NCI-H345 (cell line): ENCODE results near the gene CDKN3.
"Not testable (repeated sequence)": the region's sequence is repeated elsewhere in the genome, so short reads cannot be mapped to it uniquely, and the experiment has no call there.

Experiments
- DNase-seq: peaks from one replicate; lab custom pipeline; 2025; lab: John Stamatoyannopoulos, UW

Gene CDKN3

DNA sequence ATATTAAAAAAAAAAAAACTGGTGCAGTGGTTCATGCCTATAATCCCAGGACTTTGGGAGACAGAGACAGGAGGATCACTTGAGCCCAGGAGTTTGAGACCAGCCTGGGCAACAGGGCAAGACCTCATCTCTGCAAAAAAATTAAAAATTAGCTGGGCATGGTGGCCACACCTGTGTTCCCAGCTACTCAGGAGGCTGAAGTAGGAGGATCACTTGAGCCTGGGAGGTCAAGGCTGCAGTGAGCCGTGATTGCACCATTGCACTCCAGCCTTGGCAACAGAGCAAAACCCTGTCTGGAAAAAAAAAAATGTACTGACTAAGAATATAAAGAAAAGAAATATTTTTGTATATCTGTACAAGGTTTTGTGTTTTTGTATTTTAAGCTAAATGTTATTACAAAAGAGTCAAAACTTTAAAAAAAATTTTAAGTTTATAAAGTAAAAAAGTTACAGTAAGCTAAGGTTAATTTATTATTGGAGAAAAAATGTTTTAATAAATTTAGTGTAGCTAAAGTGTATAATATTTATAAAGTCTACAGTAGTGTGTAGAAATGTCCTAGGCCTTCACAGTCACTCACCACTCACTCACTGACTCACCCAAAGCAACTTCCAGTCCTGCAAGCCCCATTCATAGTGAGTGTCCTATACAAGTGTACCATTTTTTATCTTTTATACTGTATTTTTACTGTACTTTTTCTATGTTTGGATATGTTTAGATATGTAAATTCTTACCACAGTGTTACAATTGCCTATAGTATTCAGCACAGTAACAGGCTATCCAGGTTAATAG is 60.2 kb downstream of the CDKN3 start:
- DNase-seq: not testable (repeated sequence)

DNA sequence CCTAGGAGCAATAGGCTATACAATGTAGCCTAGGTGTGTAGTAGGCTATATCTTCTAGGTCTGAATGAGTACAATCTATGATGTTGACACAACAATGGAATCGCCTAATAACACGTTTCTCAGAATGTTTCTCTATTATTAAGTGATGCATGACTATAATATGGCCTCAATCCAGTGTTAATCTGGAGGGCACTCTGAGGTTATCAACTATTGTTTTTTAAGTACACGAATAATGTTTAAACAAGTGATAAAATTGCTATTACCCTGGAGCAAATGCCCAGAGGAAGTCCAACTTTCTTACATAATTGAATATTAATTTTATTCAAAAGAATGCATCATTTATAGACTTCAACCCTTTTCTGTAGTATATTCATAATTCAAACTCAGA is 60.8 kb downstream of the CDKN3 start:
- DNase-seq: no peak

DNA sequence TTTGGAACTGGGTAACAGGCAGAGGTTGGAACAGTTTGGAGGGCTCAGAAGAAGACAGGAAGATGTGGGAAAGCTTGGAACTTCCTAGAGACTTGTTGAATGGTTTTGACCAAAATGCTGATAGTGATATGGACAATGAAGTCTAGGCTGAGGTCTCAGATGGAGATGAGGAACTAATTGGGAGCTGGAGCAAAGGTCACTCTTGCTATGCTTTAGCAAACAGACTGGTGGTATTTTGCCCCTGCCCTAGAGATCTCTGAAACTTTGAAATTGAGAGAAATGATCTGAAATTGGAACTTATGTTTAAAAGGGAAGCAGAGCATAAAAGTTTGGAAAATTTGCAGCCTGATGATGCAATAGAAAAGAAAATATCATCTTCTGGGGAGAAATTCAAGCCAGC is 61.7 kb downstream of the CDKN3 start:
- DNase-seq: not testable (repeated sequence)

DNA sequence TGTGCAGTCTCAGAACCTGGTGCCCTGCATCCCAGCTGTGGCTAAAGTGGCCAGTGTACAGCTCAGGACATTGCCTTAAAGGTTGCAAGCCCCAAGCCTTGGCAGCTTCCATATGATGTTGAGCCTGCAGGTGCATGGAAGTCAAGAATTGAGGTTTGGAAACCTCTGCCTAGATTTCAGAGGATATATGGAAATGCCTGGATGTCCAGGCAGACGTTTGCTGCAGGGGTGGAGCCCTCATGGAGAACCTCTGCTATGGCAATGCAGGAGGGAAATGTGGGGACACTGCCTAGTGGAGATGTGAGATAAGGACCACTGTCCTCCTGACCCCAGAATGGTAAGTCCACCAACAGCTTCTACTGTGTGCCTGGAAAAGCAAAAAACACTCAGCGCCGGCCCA is 62.3 kb downstream of the CDKN3 start:
- no peak for DNase-seq

DNA sequence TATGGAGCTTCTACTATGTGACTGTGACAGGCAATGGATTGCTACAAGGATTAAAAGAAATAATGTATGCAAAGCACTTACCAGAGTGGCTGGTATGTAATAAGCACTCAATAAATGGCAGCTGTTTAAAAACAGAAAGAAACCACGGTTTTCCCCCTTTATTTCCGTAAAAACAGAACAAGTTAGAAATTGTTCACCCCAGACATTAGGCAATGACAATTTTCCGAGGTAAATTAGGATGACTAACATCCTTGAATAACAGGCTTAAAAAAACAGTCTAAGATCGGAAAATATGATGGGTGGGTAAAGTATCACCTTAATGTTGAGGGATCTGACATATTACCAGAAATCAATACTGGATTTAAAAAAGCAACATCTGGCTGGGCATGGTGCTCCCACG is 65.2 kb downstream of the CDKN3 start:
- no peak for DNase-seq

DNA sequence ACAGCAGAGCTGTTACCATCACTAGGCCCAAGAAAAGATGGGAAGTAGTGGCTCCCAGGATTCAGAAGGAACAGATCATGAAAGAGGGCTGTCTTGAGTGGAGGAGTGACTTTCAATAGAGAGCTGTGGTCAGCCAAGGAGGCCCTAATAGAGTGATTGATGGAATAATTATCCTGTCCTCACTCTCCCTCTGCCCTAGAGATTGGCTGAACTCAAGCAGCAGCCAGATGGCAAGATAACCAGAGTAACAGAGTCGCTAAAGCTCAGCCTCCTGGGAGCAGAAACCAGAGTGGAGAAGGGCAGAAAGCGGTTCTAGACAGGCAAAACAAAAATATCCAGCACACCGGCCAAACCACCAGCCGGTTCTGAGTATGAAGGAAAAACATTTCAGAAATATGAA is 68.8 kb downstream of the CDKN3 start:
- no peak for DNase-seq

DNA sequence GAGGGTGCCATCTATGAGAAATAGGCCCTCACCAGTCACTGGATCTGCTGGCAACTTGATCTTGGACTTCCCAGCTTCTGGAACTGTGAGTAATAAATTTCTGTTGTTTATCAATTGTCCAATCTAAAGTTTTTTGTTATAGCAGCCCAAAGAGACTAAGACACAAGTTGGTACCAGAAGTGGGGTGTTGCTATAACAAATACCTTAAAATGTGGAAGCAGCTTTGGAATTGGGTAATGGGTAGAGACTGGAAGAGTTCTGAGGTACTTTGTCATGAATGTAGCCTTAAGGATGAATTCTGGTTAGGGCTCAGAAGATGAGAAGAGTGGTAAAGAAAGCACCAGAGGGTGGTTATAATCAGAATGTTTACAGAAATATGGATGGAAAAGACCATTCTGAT is 70.5 kb downstream of the CDKN3 start:
- no peak for DNase-seq
